WERI-Rb-1 (cell line): ENCODE results near the gene CSF1R.
A peak's percentile ranks its signal among the peaks of the same experiment; 100 is the strongest.

Experiments
- DNase-seq: peaks from one replicate; pipeline ENCODE4 v3.0.0-alpha.2; 2020
- H3K27ac ChIP-seq: fragments of 250-450 bp; sonication (Bioruptor Pico); 2 replicates; pipeline ENCODE4 v1.5.1; 2020; ENCODE audit warnings: mild to moderate bottlenecking, moderate library complexity
- H3K27me3 ChIP-seq: fragments of 250-450 bp; sonication (Bioruptor Pico); 2 replicates; pipeline ENCODE4 v1.5.1; 2021; ENCODE audit warnings: mild to moderate bottlenecking, low read depth, moderate library complexity; ENCODE audit not compliant: insufficient read depth, severe bottlenecking
- H3K36me3 ChIP-seq: fragments of 250-450 bp; sonication (Bioruptor Pico); 2 replicates; pipeline ENCODE4 v1.5.1; 2020; ENCODE audit warnings: mild to moderate bottlenecking, moderate library complexity
- H3K4me3 ChIP-seq: 2 replicates; pipeline ENCODE4 v1.5.1; 2011; ENCODE audit warnings: low read depth, mild to moderate bottlenecking, control low read depth, low read length
- H3K9me3 ChIP-seq: fragments of 250-450 bp; sonication (Bioruptor Pico); 2 replicates; pipeline ENCODE4 v1.5.1; 2021; ENCODE audit warnings: mild to moderate bottlenecking, moderate library complexity; ENCODE audit not compliant: severe bottlenecking
- TF ChIP-seq, protein P1 (sequence below): IDR thresholded peaks from 2 replicates; pipeline ENCODE4 v1.5.1; 2011; ENCODE audit warnings: low read depth, mild to moderate bottlenecking, control low read depth, inconsistent platforms, low read length

CSF1R gene

DNA sequence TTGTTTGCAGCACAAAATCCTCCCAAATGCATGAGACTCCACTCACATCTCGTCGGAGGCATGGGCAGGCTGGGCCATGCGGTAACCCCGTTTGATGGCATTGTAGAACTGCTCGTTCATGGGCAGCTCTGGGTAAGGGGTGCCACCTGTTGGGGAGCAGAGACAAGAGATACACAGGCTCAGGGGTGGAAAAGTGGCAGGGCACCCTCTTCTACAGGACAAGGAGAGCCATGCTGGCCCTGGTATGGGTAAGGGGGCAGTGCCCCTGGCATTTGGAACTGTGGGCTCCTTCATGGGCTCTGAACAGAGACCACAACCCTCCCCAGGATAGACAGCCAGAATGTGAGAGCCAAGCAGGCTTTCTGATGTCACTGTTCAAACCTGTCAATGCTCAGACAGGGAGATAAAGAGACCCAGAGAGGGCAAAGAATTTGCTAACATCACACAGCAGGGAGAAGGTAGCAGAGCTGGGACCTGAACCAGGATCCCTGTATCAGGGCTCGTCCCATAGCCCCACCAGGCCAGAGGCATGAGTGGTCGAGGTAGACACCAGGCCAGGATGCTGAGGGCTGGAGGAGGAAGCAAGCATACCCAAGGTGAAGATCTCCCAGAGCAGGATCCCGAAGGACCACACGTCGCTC lies 33.2 kb upstream of the CSF1R start:
- Histone ChIP-seq H3K27ac (no peak overlapping the region), H3K9me3 (no peaks in the 10 kb centered on the region), H3K36me3 (no peaks in the 10 kb centered on the region), H3K27me3 (no peaks in the 10 kb centered on the region), H3K4me3 (no peak overlapping the region)
- TF ChIP-seq, protein P1, sequence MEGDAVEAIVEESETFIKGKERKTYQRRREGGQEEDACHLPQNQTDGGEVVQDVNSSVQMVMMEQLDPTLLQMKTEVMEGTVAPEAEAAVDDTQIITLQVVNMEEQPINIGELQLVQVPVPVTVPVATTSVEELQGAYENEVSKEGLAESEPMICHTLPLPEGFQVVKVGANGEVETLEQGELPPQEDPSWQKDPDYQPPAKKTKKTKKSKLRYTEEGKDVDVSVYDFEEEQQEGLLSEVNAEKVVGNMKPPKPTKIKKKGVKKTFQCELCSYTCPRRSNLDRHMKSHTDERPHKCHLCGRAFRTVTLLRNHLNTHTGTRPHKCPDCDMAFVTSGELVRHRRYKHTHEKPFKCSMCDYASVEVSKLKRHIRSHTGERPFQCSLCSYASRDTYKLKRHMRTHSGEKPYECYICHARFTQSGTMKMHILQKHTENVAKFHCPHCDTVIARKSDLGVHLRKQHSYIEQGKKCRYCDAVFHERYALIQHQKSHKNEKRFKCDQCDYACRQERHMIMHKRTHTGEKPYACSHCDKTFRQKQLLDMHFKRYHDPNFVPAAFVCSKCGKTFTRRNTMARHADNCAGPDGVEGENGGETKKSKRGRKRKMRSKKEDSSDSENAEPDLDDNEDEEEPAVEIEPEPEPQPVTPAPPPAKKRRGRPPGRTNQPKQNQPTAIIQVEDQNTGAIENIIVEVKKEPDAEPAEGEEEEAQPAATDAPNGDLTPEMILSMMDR = 0 out of 2 replicates have a peak, but pooled peaks have one; percentile 6
- peak; percentile 7 for DNase-seq

DNA sequence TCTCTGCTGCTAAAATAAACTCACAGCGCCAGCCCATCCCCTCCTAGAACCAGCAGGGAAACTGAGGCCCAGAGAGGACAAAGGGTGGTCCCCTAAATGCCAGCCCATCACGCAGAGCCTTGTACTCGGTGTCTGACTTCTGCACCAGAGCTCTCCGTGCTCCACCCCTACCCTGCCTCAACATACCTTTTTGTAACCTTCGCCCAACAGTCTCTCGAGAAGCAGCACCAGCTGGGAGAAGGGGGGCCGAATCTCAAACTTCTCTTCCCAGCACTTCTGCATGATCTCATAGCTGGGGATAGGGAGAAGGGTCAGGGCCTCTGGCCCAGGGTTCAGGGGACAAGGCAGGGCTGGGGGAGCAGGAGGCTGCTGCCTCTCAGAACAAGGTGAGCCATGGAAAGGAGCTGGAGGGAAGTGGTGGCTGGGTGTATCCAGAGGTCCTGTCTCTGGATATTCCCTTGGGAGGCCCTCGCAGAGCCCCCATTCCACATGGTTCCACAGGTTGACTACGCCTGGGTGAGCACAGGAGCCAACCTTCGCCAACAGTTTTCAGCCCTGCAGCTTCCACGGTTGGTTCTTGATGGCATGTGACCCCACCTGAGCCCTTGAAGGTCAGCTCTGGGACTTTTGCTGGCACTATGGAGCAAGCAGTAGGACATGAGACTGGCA lies 32.3 kb upstream of the CSF1R start:
- Histone ChIP-seq H3K4me3 (no peak overlapping the region), H3K27ac (no peak overlapping the region), H3K36me3 (no peaks in the 10 kb centered on the region), H3K9me3 (no peaks in the 10 kb centered on the region), H3K27me3 (no peaks in the 10 kb centered on the region)
- TF ChIP-seq, protein P1 = no peak
- peak; percentile 2 for DNase-seq

DNA sequence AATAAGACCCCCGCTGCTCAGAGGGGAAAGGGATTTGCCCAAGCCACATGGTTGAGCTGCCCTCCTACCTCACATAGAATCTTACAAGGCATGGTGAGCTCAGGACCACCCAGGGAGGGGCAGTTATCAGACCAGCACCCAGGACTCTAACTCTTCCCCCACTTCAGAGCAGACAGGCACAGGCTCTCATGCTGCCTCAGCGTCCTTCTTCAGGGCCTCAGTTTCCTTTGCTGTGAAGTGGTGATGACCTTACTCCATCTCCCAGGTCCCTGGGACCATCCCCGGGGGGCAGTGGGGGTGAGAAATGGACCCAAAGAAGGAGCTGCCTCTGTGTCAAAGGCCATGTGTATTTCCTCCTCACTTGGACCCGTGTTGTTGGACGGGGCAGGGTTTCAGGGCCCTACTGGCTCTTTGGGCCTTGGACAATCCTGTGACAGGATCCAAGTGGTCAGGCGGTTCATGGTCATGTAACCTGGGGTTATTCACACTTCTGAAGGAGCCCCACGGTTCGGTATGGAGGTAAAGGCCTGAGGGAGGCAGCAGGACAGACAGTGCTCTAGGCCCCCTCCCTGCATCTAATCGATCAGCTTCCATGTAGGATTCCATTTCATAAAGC lies 31.7 kb upstream of the CSF1R start:
- TF ChIP-seq, protein P1 = no peak
- H3K27me3 ChIP-seq = no peaks in the 10 kb centered on the region
- H3K36me3 ChIP-seq = no peaks in the 10 kb centered on the region
- no peak overlapping the region for H3K4me3 ChIP-seq
- H3K27ac ChIP-seq = no peak overlapping the region
- DNase-seq = peak; percentile 4
- no peaks in the 10 kb centered on the region for H3K9me3 ChIP-seq

DNA sequence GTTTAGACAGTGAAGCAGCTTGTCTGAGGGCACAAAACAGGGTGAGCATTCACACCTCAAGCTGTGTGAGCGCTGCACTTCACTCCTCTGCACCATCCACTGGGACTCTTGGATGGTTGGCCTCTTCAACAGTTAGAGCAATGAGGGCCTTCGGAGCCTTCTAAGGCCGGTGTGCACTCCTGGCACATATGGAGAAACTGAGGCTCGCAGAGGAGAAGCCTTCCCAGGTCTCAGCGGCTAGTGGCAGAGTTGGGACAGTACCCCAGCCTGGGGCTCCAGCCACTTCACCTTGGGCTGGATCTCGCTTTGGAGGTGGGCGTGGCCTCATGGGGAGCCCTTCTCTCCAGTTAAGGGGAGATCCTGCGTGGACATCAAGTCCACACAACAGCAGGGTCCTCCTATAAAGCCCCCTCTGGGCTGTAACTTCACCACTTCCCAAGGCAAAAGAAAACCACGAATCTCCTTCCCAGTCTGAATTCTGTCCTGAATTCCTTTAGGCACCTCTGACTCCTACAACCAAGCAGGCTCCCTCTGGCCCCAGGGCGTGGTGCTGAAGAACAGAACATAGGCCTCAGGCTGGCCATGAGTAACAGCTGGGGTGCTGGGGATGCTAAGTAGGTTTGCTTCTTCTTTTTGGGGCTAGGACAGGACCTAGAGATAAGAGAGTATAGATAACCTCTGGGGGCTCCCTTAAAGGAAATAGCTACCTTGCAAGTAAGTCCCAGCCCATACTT lies 30.5 kb upstream of the CSF1R start:
- no peak overlapping the region for H3K4me3 ChIP-seq
- H3K27me3 ChIP-seq = no peaks in the 10 kb centered on the region
- no peaks in the 10 kb centered on the region for H3K36me3 ChIP-seq
- DNase-seq = no peak
- no peak overlapping the region for H3K27ac ChIP-seq
- TF ChIP-seq, protein P1 = no peak
- no peaks in the 10 kb centered on the region for H3K9me3 ChIP-seq

DNA sequence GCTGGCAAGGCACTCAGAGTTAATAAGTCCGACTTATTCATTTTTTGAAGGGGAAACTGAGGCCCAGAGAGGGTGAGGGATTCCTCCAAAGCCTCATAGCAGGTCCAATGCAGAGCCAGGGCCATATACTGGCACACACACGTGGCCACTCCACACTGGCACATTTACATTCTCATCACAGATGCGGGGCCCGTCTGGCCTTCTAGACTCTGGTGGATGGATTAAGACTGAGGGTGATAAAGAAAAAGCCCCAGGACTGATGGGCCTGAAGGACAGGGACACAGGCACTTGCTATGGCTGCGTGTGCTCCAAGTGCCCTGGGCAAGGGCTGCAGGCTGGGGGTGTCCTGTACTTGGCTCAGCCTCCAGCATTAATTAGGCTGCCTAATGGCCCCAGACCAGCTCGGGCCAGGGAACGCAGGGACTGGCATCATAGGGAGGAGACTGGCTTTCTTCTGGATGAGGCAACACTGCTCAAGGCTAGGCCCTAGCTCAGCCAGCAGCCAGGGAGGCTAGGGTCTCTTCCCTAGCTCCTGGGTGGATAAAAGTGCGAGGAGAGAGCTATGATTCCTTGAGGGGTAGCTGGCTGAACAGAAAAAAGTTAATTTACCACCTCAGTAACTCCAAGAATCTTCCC lies 28.5 kb upstream of the CSF1R start:
- H3K27ac ChIP-seq = no peak overlapping the region; the same call in 1 of the 2 replicates

More for the DNA sequence above, 28.5 kb upstream of the CSF1R start:
- H3K4me3 ChIP-seq = no peak overlapping the region
- H3K36me3 ChIP-seq = no peaks in the 10 kb centered on the region
- TF ChIP-seq, protein P1 = no peak
- no peaks in the 10 kb centered on the region for H3K9me3 ChIP-seq
- H3K27me3 ChIP-seq = no peaks in the 10 kb centered on the region
- no peak for DNase-seq
